Measurements from ENCODE around the gene CINP.

The CINP gene

DNA sequence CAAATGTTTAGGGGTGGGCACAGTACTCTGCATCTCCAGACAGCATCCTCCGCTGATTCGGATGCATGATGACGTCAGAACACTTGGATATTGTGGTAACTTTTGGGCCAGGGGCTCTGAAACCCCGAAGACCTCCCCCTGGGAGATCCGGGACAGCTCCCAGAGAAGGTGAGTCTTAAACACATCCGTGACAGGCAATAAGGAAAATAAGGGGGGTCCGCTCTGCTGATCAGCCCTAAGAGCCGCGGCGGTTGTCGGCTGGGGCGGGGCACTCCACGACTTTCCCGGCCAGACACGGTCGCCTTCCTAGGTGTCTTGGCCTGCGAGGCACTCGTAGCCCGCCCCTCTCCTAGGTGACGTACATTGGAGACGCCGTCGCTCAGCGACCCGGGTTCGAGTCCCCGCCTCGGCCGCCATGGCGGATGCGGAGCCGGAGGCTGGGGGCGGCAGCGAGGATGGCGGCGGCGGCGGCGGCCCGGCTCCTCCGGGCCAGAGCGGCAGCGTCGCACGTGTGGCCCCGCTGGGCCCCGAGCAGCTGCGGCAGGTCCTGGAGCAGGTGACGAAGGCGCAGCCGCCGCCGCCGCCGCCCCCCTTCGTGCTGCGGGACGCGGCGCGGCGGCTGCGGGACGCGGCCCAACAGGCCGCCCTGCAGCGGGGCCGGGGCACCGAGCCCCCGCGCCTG, 43.2 kb downstream of the CINP start, which contains the start of gene ZNF839:
TSS of gene ZNF839 (plus strand) at position 396 of the 682 bp plus-strand sequence. CDS start at position 416, 20 bp downstream.
- Histone ChIP-seq H3K27me3 (replicated peaks; ENCODE audit: insufficient read depth, low read length) (no peaks in the 10 kb centered on the region), H3K9ac (ENCODE audit: low read length) (peak within 1 kb of the TSS; percentile 80), H3K27ac (ENCODE audit: low read length) (peak within 1 kb of the TSS; percentile 32; the same call in 1 of the 2 replicates), H3K4me2 (ENCODE audit: low read depth, low read length) (peak within 1 kb of the TSS; percentile 85), H2AFZ (ENCODE audit: low read length) (peak within 1 kb of the TSS; percentile 86), H3K36me3 (replicated peaks; ENCODE audit: insufficient read depth, low read length) (no peaks in the 10 kb centered on the region), H3K79me2 (ENCODE audit: low read length) (peaks cover 4% of the 10 kb centered on the region; the same call in 1 of the 2 replicates), H4K20me1 (ENCODE audit: insufficient read depth, low read length) (no peaks in the 10 kb centered on the region), H3K9me2 (replicated peaks; ENCODE audit: insufficient read depth, low read length) (no peaks in the 10 kb centered on the region), H3K4me3 (ENCODE audit: low read length) (peak within 1 kb of the TSS; percentile 76), H3F3A (ENCODE audit: insufficient read depth, low read length) (peaks cover 16% of the 10 kb centered on the region), H3K9me3 (replicated peaks; ENCODE audit: insufficient read depth, low read length) (no peaks in the 10 kb centered on the region), H3K4me1 (ENCODE audit: low read length) (peaks cover 8% of the 10 kb centered on the region; the same call in 1 of the 2 replicates)
- peak; percentile 86 for DNase-seq
- TF ChIP-seq EZH2 (optimal IDR thresholded peaks at IDR 0.05; ENCODE audit: low read depth, low read length) (no peak), EZH2phosphoT487 (IDR thresholded peaks at IDR 0.05; ENCODE audit: low read length) (no peak)
- TF ChIP-seq, protein P1, sequence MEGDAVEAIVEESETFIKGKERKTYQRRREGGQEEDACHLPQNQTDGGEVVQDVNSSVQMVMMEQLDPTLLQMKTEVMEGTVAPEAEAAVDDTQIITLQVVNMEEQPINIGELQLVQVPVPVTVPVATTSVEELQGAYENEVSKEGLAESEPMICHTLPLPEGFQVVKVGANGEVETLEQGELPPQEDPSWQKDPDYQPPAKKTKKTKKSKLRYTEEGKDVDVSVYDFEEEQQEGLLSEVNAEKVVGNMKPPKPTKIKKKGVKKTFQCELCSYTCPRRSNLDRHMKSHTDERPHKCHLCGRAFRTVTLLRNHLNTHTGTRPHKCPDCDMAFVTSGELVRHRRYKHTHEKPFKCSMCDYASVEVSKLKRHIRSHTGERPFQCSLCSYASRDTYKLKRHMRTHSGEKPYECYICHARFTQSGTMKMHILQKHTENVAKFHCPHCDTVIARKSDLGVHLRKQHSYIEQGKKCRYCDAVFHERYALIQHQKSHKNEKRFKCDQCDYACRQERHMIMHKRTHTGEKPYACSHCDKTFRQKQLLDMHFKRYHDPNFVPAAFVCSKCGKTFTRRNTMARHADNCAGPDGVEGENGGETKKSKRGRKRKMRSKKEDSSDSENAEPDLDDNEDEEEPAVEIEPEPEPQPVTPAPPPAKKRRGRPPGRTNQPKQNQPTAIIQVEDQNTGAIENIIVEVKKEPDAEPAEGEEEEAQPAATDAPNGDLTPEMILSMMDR (IDR thresholded peaks at IDR 0.05; ENCODE audit: low read length) = no peak

DNA sequence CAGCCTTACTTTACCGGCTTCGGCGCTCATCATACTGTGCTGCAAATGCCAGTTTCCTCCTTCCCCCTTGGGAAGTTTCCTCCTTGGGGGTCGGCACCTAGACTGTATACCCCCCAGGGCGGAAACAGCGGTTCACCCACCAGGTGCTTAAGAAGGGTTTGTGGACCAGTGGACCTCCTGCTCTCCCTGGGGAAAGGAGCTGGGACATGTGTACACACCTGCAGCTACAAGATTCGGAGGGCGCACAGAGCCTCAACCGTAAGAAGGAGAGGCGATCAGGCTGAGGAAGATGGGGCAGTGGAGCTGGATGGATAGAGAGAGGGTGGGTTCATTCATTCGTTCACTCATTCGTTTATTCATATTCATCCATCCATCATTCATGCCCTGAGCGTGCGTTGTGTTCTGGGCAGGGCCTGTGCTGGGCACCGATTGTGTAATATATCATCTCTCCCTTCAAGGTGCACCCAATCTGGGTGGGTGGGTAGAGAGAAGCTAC, 43.9 kb downstream of the CINP start:
- peak overlapping the region; percentile 86 for H2AFZ ChIP-seq (ENCODE audit: low read length)
- H3K4me2 ChIP-seq (ENCODE audit: low read depth, low read length) = peak overlapping the region; percentile 76; the same call in 1 of the 2 replicates
- 0 out of 2 replicates have a peak overlapping the region, but pooled peaks have one; percentile 25 for H3K27ac ChIP-seq (ENCODE audit: low read length)
- peak overlapping the region; percentile 68; the same call in 1 of the 2 replicates for H3K9ac ChIP-seq (ENCODE audit: low read length)
- peak overlapping the region; percentile 69 for H3K4me3 ChIP-seq (ENCODE audit: low read length)
- H3K27me3 ChIP-seq (replicated peaks; ENCODE audit: insufficient read depth, low read length) = no peaks in the 10 kb centered on the region
- H3K9me2 ChIP-seq (replicated peaks; ENCODE audit: insufficient read depth, low read length) = no peaks in the 10 kb centered on the region
- no peak for DNase-seq
- peaks cover 16% of the 10 kb centered on the region for H3F3A ChIP-seq (ENCODE audit: insufficient read depth, low read length)
- H3K36me3 ChIP-seq (replicated peaks; ENCODE audit: insufficient read depth, low read length) = no peaks in the 10 kb centered on the region
- peaks cover 8% of the 10 kb centered on the region; the same call in 1 of the 2 replicates for H3K4me1 ChIP-seq (ENCODE audit: low read length)
- TF ChIP-seq EZH2 (optimal IDR thresholded peaks at IDR 0.05; ENCODE audit: low read depth, low read length) (no peak), EZH2phosphoT487 (IDR thresholded peaks at IDR 0.05; ENCODE audit: low read length) (no peak)
- TF ChIP-seq, protein P1 (IDR thresholded peaks at IDR 0.05; ENCODE audit: low read length) = no peak
- peaks cover 4% of the 10 kb centered on the region; the same call in 1 of the 2 replicates for H3K79me2 ChIP-seq (ENCODE audit: low read length)
- H4K20me1 ChIP-seq (ENCODE audit: insufficient read depth, low read length) = no peaks in the 10 kb centered on the region
- no peaks in the 10 kb centered on the region for H3K9me3 ChIP-seq (replicated peaks; ENCODE audit: insufficient read depth, low read length)

DNA sequence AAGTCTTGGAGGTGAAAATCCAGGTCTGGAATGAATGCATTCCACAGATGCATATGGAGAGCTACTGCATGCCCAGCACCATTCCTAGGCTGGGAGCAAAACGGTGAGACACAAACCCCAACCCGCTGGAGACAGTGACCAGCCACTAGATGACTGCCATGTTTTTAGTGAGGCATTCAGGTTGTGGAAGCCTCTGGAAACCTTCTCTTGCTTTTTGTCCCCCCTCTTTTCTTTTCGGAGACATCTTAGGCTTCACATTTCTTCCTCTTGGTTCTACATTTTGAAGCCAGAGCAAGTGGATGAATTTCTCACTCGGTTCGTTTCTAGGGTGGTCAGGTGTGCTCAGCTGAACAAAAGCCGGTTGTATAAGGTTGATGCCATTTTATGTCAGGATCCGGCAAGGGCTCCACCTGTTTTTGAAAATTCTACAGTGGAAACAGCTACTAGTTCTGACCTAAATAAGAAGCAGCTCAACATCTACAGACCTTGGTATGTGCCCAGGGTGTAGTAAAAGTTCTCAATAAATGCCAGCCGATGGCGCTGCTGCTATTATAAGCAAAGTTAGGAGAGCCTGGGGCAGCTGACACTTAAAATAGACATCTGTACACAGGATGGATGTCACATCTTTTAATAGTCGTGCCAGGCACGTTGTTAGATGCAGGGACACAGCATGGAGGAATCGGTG, 45.0 kb downstream of the CINP start:
- H3K27ac ChIP-seq (ENCODE audit: low read length) = peak overlapping the region; percentile 84
- no peaks in the 10 kb centered on the region for H3K9me2 ChIP-seq (replicated peaks; ENCODE audit: insufficient read depth, low read length)
- H4K20me1 ChIP-seq (ENCODE audit: insufficient read depth, low read length) = no peaks in the 10 kb centered on the region
- peak overlapping the region; percentile 73 for H2AFZ ChIP-seq (ENCODE audit: low read length)
- peaks cover 8% of the 10 kb centered on the region; the same call in 1 of the 2 replicates for H3K4me1 ChIP-seq (ENCODE audit: low read length)
- H3K4me2 ChIP-seq (ENCODE audit: low read depth, low read length) = peak overlapping the region; percentile 73
- peak overlapping the region; percentile 65 for H3K4me3 ChIP-seq (ENCODE audit: low read length)
- no peaks in the 10 kb centered on the region for H3K36me3 ChIP-seq (replicated peaks; ENCODE audit: insufficient read depth, low read length)
- TF ChIP-seq, protein P1 (IDR thresholded peaks at IDR 0.05; ENCODE audit: low read length) = peak; percentile 37
- TF ChIP-seq EZH2phosphoT487 (IDR thresholded peaks at IDR 0.05; ENCODE audit: low read length) = no peak
- no peak for TF ChIP-seq EZH2 (optimal IDR thresholded peaks at IDR 0.05; ENCODE audit: low read depth, low read length)
- H3F3A ChIP-seq (ENCODE audit: insufficient read depth, low read length) = peaks cover 16% of the 10 kb centered on the region
- DNase-seq = peak; percentile 72
- H3K79me2 ChIP-seq (ENCODE audit: low read length) = peaks cover 4% of the 10 kb centered on the region; the same call in 1 of the 2 replicates
- peak overlapping the region; percentile 75 for H3K9ac ChIP-seq (ENCODE audit: low read length)
- H3K9me3 ChIP-seq (replicated peaks; ENCODE audit: insufficient read depth, low read length) = no peaks in the 10 kb centered on the region
- H3K27me3 ChIP-seq (replicated peaks; ENCODE audit: insufficient read depth, low read length) = no peaks in the 10 kb centered on the region
